ENCODE results near the gene DNAJB6.

DNA sequence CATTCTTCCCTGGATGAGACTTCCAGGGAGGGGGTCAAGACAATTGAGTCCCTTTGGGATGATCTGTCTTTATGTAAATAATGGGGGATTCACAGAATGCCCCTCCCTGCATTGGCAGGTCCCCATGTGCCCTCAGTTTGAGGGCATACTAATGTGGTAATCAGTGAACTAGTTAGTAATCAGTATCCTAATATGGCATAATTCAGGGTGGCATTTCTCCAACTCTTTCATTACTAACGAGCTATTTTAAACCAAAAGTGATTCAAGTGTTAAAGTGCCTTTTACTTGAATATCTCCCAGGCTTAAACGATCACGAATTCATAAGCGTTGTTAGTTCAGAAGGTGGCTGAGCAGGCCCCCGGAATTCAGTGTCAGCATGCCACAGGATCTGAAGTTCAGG is 1.6 kb upstream of the DNAJB6 start:
- TF ChIP-seq POLR2A (IDR thresholded peaks at IDR 0.05; ENCODE audit: low read depth, low read length) (no peak), TAF1 (IDR thresholded peaks at IDR 0.05; ENCODE audit: low read depth, low read length) (no peak), POLR2AphosphoS5 (IDR thresholded peaks at IDR 0.05; ENCODE audit: low read depth, low read length) (no peak), PAX5 (IDR thresholded peaks at IDR 0.05; ENCODE audit: insufficient read depth, low read length, severe bottlenecking) (no peak), POU2F2 (IDR thresholded peaks at IDR 0.05; ENCODE audit: low read depth, low read length) (no peak), SPI1 (IDR thresholded peaks at IDR 0.05; ENCODE audit: low read depth, low read length) (no peak)
